PC-9 (cell line): ENCODE measurements around the gene THSD7B. TPM values are rescaled to one million over a fixed set of nuclear protein-coding genes. Genes with fewer than 3 reads are reported as not detected.

Source experiments
- BruUV-seq: library from RNA; stranded (reverse); fragments of 400-500 nt; replicated peaks from 2 replicates; lab custom pipeline; 2021; lab: Mats Ljungman, UMichigan
- CTCF ChIA-PET: fragments of 300-600 bp; sonication (Branson Sonifier 250); formaldehyde crosslinking; loops from one replicate; lab custom pipeline; 2022; ENCODE audit warnings: antibody characterized with exemption; lab: Charles Lee
- POLR2A ChIA-PET: fragments of 300-600 bp; sonication (Branson Sonifier 250); formaldehyde crosslinking; loops from one replicate; lab custom pipeline; 2022; ENCODE audit warnings: antibody characterized with exemption; ENCODE audit not compliant: unreplicated experiment; lab: Charles Lee
- DNase-seq, 2 experiments: peaks; one replicate each; pipeline versions ENCODE4 v3.0.0 to v3.0.0-alpha.2; 2015 to 2022; ENCODE audit warnings: mixed read lengths in 1 of 2
- H2AFZ ChIP-seq: fragments of 200-600 bp; sonication (generic); 2 replicates; pipeline ENCODE4 v1.8.1; 2017; ENCODE audit warnings: antibody characterized with exemption
- H3F3A ChIP-seq: fragments of 200-600 bp; sonication (generic); 2 replicates; pipeline ENCODE4 v1.8.1; 2017; ENCODE audit warnings: antibody characterized with exemption, mild to moderate bottlenecking, low read depth; ENCODE audit not compliant: insufficient read depth
- H3K27ac ChIP-seq: fragments of 200-600 bp; sonication (generic); 2 replicates; pipeline ENCODE4 v1.6.1; 2016; ENCODE audit warnings: mixed run types
- H3K27me3 ChIP-seq: fragments of 200-600 bp; sonication (generic); 2 replicates; pipeline ENCODE4 v1.6.1; 2016; ENCODE audit warnings: low read depth, mixed run types; ENCODE audit not compliant: insufficient read depth
- H3K36me3 ChIP-seq: fragments of 200-600 bp; sonication (generic); 2 replicates; pipeline ENCODE4 v1.6.1; 2016; ENCODE audit warnings: low read depth, mixed run types
- H3K4me1 ChIP-seq: fragments of 200-600 bp; sonication (generic); replicated peaks from 2 replicates; pipeline ENCODE4 v1.6.1; 2016; ENCODE audit warnings: mixed run types; ENCODE audit not compliant: insufficient read depth
- H3K4me2 ChIP-seq: fragments of 200-600 bp; sonication (generic); 2 replicates; pipeline ENCODE4 v1.6.1; 2017; ENCODE audit warnings: mixed run types
- H3K4me3 ChIP-seq: fragments of 200-600 bp; sonication (generic); 2 replicates; pipeline ENCODE4 v1.6.1; 2016; ENCODE audit warnings: mixed run types
- H3K79me2 ChIP-seq: fragments of 200-600 bp; sonication (generic); 2 replicates; pipeline ENCODE4 v1.6.1; 2017; ENCODE audit warnings: low read depth, mixed run types
- H3K9me2 ChIP-seq: fragments of 200-600 bp; sonication (generic); 2 replicates; pipeline ENCODE4 v1.8.1; 2017; ENCODE audit warnings: mild to moderate bottlenecking; ENCODE audit not compliant: insufficient read depth
- H3K9me3 ChIP-seq: fragments of 200-600 bp; sonication (generic); 2 replicates; pipeline ENCODE4 v1.8.1; 2016; ENCODE audit warnings: low read depth; ENCODE audit not compliant: insufficient read depth
- H4K20me1 ChIP-seq: fragments of 200-600 bp; sonication (generic); 2 replicates; pipeline ENCODE4 v1.8.1; 2017; ENCODE audit not compliant: insufficient read depth
- CTCF ChIP-seq: fragments of 200-600 bp; sonication (generic); conservative IDR thresholded peaks from 2 replicates; pipeline ENCODE4 v1.6.1; 2017; ENCODE audit warnings: mixed run types, antibody characterized with exemption, mild to moderate bottlenecking, moderate library complexity
- EZH2 ChIP-seq: fragments of 200-600 bp; sonication (generic); IDR thresholded peaks from 2 replicates; pipeline ENCODE4 v1.8.0; 2017; ENCODE audit warnings: antibody characterized with exemption, low read depth
- intact Hi-C: fragments of 100-400 bp; cut with micrococcal nuclease; formaldehyde crosslinking; loops from one replicate; pipeline ENCODE4 v1.10.0; 2022; ENCODE audit not compliant: unreplicated experiment
- total RNA-seq: library from RNA; stranded (reverse); gene quantifications from 2 replicates; pipeline ENCODE4 v1.2.3, GENCODE V29; 2021

THSD7B gene
- total RNA-seq, 1 experiment from 2014 or later: not detected

GRCh38 chr2:137535897-137536296, 770.6 kb downstream of the THSD7B start:
- Histone ChIP-seq H3K9me2 (no peaks in the 10 kb centered on the region), H3K27ac (no peak overlapping the region), H4K20me1 (no peaks in the 10 kb centered on the region), H3K4me3 (no peak overlapping the region), H3F3A (no peaks in the 10 kb centered on the region), H2AFZ (no peak overlapping the region), H3K27me3 (no peaks in the 10 kb centered on the region), H3K4me2 (no peak overlapping the region), H3K79me2 (no peaks in the 10 kb centered on the region), H3K9me3 (no peaks in the 10 kb centered on the region), H3K36me3 (no peaks in the 10 kb centered on the region), H3K4me1 (no peaks in the 10 kb centered on the region)
- ChIA-PET CTCF (no interaction called here), POLR2A (no interaction called here)
- intact Hi-C loops: no loop called here
- TF ChIP-seq EZH2 (no peak), CTCF (no peak)
- no TSS peak for BruUV-seq
- DNase-seq: no peak

- Histone ChIP-seq H3K4me3 (no peak overlapping the region), H3K4me1 (no peaks in the 10 kb centered on the region), H4K20me1 (no peaks in the 10 kb centered on the region), H3K27me3 (no peaks in the 10 kb centered on the region), H3F3A (no peaks in the 10 kb centered on the region), H3K79me2 (no peaks in the 10 kb centered on the region), H3K4me2 (no peak overlapping the region), H2AFZ (no peak overlapping the region), H3K9me2 (no peaks in the 10 kb centered on the region), H3K9me3 (no peaks in the 10 kb centered on the region), H3K27ac (no peak overlapping the region), H3K36me3 (no peaks in the 10 kb centered on the region)
- intact Hi-C loops: no loop called here
- no peak for DNase-seq
- no peak for TF ChIP-seq EZH2
- TF ChIP-seq CTCF: no peak
- POLR2A ChIA-PET: no interaction called here
- CTCF ChIA-PET: no interaction called here
- BruUV-seq: no TSS peak
Measured at GRCh38 chr2:137539336-137539735, 774.0 kb downstream of the THSD7B start.

GRCh38 chr2:137547842-137548241, 782.5 kb downstream of the THSD7B start:
- Histone ChIP-seq H3K27ac (no peak overlapping the region), H3K4me3 (no peak overlapping the region), H3K4me2 (no peak overlapping the region), H4K20me1 (no peaks in the 10 kb centered on the region), H3K36me3 (no peaks in the 10 kb centered on the region), H2AFZ (no peak overlapping the region), H3K9me3 (no peaks in the 10 kb centered on the region), H3F3A (no peaks in the 10 kb centered on the region), H3K9me2 (no peaks in the 10 kb centered on the region), H3K4me1 (no peaks in the 10 kb centered on the region), H3K79me2 (no peaks in the 10 kb centered on the region), H3K27me3 (no peaks in the 10 kb centered on the region)
- TF ChIP-seq EZH2: no peak
- TF ChIP-seq CTCF: no peak
- intact Hi-C loops: no loop called here
- DNase-seq: no peak
- ChIA-PET POLR2A (no interaction called here), CTCF (no interaction called here)
- no TSS peak for BruUV-seq
